Upper lobe of right lung (tissue), 1 donor: Measurements from ENCODE around the gene FZR1. TPM values are rescaled to one million over a fixed set of nuclear protein-coding genes. Genes with fewer than 3 reads are reported as not detected.

Source experiments
- ATAC-seq: fragments of 200-7000 bp; cut with Tn5 transposase; one replicate; pipeline ENCODE4 v1.9.1; 2020; ENCODE audit warnings: mild to moderate bottlenecking, moderate library complexity
- DNase-seq: peaks from one replicate; pipeline ENCODE4 v3.0.0-alpha.2; 2020
- H3K27ac ChIP-seq: fragments of 200-600 bp; one replicate; pipeline ENCODE4 v1.8.0; 2022
- H3K27me3 ChIP-seq: fragments of 200-600 bp; one replicate; pipeline ENCODE4 v1.8.0; 2022; ENCODE audit warnings: mild to moderate bottlenecking
- H3K36me3 ChIP-seq: fragments of 200-600 bp; one replicate; pipeline ENCODE4 v1.8.0; 2022
- H3K4me1 ChIP-seq: fragments of 200-600 bp; one replicate; pipeline ENCODE4 v1.8.0; 2022
- H3K4me3 ChIP-seq: fragments of 200-600 bp; one replicate; pipeline ENCODE4 v1.8.0; 2022; ENCODE audit warnings: mild to moderate bottlenecking
- H3K9me3 ChIP-seq: fragments of 200-600 bp; one replicate; pipeline ENCODE4 v1.8.0; 2022
- intact Hi-C: fragments of 100-400 bp; cut with DNase I; formaldehyde crosslinking; loops from one replicate; pipeline ENCODE4 v1.11.0; 2022
- total RNA-seq: library from RNA; stranded (reverse); fragmentation: NEBNext Ultra II Directional; extraction: Animal tissue kit (Norgen Biotek cat#: 25700); gene quantifications from one replicate; pipeline ENCODE4 v1.2.1, GENCODE V29; 2021
- TF ChIP-seq, protein P1 (sequence below): fragments of 200-600 bp; IDR thresholded peaks from one replicate; pipeline ENCODE4 v1.8.0; 2022; ENCODE audit warnings: antibody characterized with exemption
- donor health status: DM: no; HTN: yes; CAD: no; lungs with severe emphysema.

Gene FZR1
- total RNA-seq, 1 donor from 2014 or later, result 30.8 TPM

DNA sequence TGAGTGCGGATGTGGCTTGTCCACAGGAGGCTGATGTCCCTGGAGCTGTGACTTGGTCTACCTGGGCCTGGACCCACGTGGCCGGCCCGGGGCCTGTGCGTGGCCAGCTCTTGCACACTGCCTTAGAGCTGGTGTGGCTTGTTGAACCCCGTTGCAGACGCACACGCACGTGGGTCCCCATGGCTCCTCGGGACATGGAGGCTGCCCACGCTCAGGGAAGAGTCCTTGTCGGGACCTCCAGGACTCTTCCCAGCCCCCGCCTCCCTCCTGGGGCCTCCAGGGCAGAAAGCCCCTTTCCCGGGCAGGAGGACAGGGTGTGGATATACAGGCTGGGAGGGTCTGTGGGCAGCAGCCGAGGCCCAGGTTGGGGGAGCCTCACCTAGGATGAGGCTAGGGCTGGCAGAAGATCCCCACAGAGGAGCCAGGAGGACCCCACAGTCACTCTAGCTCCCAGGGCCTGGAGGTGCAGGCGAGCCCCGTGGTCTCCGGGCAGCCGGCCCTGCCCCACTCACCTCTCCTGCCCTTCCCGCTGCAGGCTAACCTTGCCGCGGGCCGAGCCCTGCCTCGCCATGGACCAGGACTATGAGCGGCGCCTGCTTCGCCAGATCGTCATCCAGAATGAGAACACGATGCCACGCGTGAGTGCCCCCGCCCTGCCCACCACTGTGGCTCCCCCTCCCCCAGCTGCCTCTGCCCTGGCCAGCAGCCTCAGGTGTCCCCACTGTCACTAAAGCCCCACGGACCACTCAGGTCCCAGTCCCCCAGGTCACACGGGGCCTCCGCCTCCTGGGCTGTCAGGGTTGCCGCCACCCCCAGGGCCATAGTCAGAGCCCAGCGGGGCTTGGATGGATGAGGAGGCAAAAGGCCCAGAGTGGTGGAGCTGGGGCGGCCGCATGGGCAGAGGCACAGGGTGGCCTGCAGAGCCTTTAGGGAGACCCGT is 16.6 kb downstream of the FZR1 start:
- intact Hi-C loops, result no loop called here
- no peaks in the 10 kb centered on the region for H3K27me3 ChIP-seq
- peaks cover 54% of the 10 kb centered on the region for H3K36me3 ChIP-seq
- peak; percentile 58 for DNase-seq
- no peaks in the 10 kb centered on the region for H3K4me1 ChIP-seq
- H3K27ac ChIP-seq, result no peak overlapping the region
- TF ChIP-seq, protein P1, sequence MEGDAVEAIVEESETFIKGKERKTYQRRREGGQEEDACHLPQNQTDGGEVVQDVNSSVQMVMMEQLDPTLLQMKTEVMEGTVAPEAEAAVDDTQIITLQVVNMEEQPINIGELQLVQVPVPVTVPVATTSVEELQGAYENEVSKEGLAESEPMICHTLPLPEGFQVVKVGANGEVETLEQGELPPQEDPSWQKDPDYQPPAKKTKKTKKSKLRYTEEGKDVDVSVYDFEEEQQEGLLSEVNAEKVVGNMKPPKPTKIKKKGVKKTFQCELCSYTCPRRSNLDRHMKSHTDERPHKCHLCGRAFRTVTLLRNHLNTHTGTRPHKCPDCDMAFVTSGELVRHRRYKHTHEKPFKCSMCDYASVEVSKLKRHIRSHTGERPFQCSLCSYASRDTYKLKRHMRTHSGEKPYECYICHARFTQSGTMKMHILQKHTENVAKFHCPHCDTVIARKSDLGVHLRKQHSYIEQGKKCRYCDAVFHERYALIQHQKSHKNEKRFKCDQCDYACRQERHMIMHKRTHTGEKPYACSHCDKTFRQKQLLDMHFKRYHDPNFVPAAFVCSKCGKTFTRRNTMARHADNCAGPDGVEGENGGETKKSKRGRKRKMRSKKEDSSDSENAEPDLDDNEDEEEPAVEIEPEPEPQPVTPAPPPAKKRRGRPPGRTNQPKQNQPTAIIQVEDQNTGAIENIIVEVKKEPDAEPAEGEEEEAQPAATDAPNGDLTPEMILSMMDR, result no peak
- ATAC-seq, result no peak
- H3K4me3 ChIP-seq, result no peak overlapping the region
- H3K9me3 ChIP-seq, result no peaks in the 10 kb centered on the region

DNA sequence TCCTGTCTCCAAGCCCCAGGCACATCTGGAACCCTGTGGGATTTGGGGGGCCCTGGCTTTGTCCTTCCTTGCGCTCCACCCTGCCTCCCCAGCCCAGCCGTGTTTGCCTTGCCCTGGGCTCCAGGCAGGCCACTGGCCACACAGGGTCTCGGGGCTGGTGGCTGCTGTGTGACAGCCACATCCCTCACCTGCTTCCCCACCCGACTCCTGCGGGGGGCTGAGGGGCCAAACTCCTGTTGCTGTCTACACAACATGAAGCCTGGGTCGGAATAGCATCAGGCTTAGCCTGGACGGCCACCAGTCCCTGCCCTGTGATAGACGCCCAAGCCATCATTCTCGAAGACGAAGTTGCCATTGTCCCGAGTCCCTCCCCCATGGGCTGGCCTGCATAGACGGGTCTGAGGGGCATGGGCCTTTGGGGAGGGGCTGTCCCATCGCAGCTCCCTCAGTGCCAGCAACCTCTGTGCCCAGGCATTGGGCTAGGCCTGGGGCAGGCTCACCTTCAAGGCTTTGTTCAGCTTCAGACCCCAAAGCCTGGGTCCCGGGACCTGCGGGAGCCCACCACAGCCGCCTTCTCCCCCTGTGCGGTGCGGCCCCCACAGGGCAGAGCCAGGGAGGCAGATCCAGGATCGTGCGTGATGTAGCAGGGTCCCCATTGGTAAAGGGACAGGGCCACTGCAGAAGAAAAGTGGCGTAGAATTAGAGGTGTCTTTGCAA is 17.4 kb downstream of the FZR1 start:
- intact Hi-C loops, result no loop called here
- H3K36me3 ChIP-seq, result peaks cover 56% of the 10 kb centered on the region
- H3K27me3 ChIP-seq, result no peaks in the 10 kb centered on the region
- TF ChIP-seq, protein P1, result no peak
- ATAC-seq, result no peak
- H3K4me3 ChIP-seq, result no peak overlapping the region
- no peak overlapping the region for H3K27ac ChIP-seq
- H3K4me1 ChIP-seq, result no peaks in the 10 kb centered on the region
- DNase-seq, result no peak
- H3K9me3 ChIP-seq, result no peaks in the 10 kb centered on the region

DNA sequence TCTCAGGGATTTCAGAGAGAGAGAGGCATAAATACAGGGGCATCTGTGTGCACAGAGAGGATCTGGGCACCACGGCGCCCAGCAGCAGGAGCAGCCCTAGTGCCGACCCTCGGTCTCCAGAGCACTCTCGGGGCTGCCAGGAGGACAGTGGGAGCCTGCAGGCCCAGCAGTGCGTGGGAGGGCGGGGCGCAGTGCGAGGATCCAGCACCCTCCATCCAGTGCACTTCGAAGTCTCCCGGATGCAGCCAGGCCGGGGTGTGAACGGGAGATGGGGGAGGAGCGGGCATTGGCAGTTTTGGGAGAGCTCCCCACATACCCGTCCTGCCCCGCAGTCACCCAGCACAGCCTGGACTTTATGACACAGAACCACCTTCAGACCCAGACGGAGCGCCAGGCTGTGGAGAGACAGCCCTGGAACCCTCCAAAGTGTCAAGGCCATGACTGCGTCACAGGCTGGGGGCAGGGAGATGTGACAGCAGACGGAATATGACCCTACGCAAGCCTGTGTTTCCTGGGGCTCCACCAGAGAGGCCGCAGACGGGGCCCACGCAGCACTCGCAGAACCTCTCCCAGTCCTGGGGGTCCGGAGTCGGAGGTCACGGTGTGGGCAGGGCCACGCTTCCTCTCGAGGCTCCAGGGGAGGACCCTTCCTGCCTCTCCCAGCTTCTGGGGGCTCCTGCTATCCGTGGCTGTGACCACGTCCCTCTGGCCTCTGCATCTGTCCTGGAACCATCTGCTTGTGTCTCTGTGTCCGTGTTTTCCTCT is 18.1 kb downstream of the FZR1 start:
- Histone ChIP-seq H3K9me3 (no peaks in the 10 kb centered on the region), H3K4me3 (no peak overlapping the region), H3K4me1 (no peaks in the 10 kb centered on the region), H3K27ac (no peak overlapping the region), H3K36me3 (peaks cover 52% of the 10 kb centered on the region), H3K27me3 (no peaks in the 10 kb centered on the region)
- intact Hi-C loops, result no loop called here
- no peak for DNase-seq
- no peak for ATAC-seq
- TF ChIP-seq, protein P1, result no peak

DNA sequence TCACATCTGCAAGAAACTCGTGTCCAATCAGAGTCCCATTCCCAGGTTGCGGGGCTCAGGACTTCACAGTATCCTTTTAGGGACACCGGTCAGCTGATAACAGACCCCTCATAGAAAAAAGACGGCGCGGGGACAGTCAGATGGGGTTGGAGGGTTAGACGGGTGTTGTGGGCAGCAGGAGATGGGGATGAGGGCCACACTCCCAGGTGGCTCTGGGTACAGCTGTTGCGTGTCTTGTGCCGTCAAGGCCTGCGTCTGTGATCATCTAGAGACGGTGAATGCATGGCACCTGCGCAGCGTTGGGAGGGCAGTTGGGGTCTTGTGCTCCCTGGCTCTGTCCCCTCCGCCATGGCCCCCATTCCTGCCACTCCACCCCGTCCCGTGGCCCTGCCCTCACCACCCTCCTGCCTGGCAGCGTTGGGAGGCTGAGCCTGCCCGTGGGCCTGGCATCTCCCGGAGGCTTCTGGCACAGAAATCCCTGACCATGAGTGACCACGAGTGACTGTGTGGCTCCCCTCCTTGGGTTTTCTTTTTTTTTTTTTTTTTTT is 18.9 kb downstream of the FZR1 start:
- Histone ChIP-seq H3K27ac (no peak overlapping the region), H3K4me1 (no peaks in the 10 kb centered on the region), H3K4me3 (no peak overlapping the region), H3K9me3 (no peaks in the 10 kb centered on the region), H3K27me3 (no peaks in the 10 kb centered on the region), H3K36me3 (peaks cover 45% of the 10 kb centered on the region)
- intact Hi-C loops, result no loop called here
- TF ChIP-seq, protein P1, result no peak
- DNase-seq (no peak), ATAC-seq (no peak)

DNA sequence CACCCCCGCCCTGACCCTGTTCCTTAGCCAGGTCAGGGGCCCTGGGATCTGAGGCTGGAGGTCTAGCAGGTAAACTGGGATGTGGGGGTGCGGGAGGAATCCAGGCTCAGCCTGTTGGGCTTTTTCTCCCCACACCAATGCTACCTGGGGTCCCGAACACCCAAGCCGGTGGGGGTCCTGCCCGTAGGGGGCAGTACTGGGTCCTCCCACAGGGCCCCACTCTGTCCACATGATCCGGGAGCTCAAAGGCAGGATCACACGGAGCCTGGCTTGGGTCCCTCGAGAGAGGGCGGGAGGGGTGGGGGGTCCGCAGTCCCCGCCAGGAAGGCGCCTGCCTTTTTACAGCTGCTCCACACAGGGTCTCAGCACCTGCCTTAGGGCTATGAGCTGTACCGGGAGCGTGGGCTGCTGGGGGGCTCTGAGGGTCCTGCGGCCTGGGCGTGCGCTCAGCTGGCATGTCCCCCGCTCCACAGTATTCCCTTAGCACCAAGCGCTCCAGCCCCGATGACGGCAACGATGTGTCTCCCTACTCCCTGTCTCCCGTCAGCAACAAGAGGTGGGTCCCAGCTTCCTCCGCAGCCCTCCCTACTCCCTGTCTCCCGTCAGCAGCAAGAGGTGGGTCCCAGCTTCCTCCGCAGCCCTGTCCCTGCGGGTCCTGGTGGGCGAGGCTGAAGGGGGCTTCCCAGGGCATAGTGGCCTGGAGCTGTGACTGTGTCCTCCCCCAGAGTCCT is 20.6 kb downstream of the FZR1 start:
- DNase-seq (no peak), ATAC-seq (no peak)
- Histone ChIP-seq H3K4me1 (no peaks in the 10 kb centered on the region), H3K27ac (no peak overlapping the region), H3K9me3 (no peaks in the 10 kb centered on the region), H3K4me3 (no peak overlapping the region), H3K27me3 (no peaks in the 10 kb centered on the region), H3K36me3 (peaks cover 57% of the 10 kb centered on the region)
- intact Hi-C loops, result no loop called here
- TF ChIP-seq, protein P1, result no peak
